BE2C (cell line): ENCODE measurements around the gene RADIL.

Experiments used
- DNase-seq: peaks from one replicate; pipeline ENCODE4 v3.0.0-alpha.2; 2020
- H3K27me3 ChIP-seq: fragments of 250-450 bp; sonication (Bioruptor Pico); 2 replicates; pipeline ENCODE4 v1.5.1; 2020; ENCODE audit warnings: mild to moderate bottlenecking
- H3K36me3 ChIP-seq: fragments of 250-450 bp; sonication (Bioruptor Pico); 2 replicates; pipeline ENCODE4 v1.5.1; 2020; ENCODE audit warnings: mild to moderate bottlenecking
- H3K4me1 ChIP-seq: fragments of 250-450 bp; sonication (Bioruptor Pico); 2 replicates; pipeline ENCODE4 v1.5.1; 2020
- H3K4me3 ChIP-seq: 2 replicates; pipeline ENCODE4 v1.5.1; 2011; ENCODE audit warnings: low read depth, low read length
- H3K9me3 ChIP-seq: fragments of 250-450 bp; sonication (Bioruptor Pico); 2 replicates; pipeline ENCODE4 v1.5.1; 2020
- TF ChIP-seq, protein P1 (sequence below): IDR thresholded peaks from 2 replicates; pipeline ENCODE4 v1.5.1; 2012; ENCODE audit warnings: mild to moderate bottlenecking, low read depth, low read length

RADIL gene

DNA sequence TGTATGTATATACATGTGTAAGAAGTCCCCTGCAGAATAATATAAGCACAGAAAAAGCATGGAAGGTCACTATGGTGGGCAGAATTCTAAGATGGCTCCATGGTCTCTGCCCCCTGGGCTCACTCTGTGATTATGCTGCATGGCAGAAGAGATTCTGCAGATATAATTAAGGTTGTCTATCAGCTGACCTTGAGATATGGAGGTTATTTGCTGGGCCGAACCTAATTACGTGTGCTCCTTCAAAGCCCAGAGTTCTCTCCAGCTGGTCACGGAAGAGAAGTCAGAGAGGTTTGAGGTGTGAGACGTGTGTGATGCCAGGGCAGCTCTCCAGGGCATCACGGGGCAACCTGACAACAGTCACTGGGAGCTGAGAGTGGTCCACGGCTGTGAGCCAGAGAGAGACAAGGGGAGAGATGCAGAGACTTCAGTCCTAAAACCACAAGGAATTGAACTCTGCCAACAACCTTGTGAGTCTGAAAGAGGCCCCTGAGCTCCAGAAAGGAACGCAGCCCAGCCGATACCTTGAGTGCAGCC lies 33.2 kb downstream of the RADIL start:
- no peaks in the 10 kb centered on the region for H3K9me3 ChIP-seq
- TF ChIP-seq, protein P1, sequence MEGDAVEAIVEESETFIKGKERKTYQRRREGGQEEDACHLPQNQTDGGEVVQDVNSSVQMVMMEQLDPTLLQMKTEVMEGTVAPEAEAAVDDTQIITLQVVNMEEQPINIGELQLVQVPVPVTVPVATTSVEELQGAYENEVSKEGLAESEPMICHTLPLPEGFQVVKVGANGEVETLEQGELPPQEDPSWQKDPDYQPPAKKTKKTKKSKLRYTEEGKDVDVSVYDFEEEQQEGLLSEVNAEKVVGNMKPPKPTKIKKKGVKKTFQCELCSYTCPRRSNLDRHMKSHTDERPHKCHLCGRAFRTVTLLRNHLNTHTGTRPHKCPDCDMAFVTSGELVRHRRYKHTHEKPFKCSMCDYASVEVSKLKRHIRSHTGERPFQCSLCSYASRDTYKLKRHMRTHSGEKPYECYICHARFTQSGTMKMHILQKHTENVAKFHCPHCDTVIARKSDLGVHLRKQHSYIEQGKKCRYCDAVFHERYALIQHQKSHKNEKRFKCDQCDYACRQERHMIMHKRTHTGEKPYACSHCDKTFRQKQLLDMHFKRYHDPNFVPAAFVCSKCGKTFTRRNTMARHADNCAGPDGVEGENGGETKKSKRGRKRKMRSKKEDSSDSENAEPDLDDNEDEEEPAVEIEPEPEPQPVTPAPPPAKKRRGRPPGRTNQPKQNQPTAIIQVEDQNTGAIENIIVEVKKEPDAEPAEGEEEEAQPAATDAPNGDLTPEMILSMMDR, result no peak
- no peaks in the 10 kb centered on the region for H3K36me3 ChIP-seq
- H3K4me1 ChIP-seq, result peaks cover 2% of the 10 kb centered on the region
- no peaks in the 10 kb centered on the region for H3K27me3 ChIP-seq
- H3K4me3 ChIP-seq, result no peak overlapping the region
- no peak for DNase-seq

DNA sequence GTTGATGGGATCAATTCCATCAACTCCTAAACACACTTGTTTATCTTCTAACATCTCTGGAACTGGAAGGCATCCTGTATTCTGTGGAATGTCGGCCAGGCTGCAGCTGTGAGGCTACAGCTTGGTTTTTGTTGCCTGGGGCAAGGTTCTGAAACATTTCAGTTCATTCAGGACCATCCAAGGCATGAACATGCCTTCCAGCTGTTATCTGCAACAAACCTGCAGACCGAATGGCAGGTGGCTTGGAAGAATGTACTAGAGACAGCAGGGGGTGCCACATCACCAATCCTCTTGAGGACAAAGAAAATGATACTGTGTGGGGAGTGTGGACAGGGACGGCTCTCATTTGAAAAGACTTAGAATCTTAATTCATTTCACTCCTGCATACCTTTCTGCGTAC lies 34.1 kb downstream of the RADIL start:
- peak; percentile 71 for DNase-seq
- H3K9me3 ChIP-seq, result no peaks in the 10 kb centered on the region
- no peak overlapping the region for H3K4me3 ChIP-seq
- peaks cover 2% of the 10 kb centered on the region for H3K4me1 ChIP-seq
- no peaks in the 10 kb centered on the region for H3K36me3 ChIP-seq
- TF ChIP-seq, protein P1, result peak; percentile 79
- no peaks in the 10 kb centered on the region for H3K27me3 ChIP-seq

DNA sequence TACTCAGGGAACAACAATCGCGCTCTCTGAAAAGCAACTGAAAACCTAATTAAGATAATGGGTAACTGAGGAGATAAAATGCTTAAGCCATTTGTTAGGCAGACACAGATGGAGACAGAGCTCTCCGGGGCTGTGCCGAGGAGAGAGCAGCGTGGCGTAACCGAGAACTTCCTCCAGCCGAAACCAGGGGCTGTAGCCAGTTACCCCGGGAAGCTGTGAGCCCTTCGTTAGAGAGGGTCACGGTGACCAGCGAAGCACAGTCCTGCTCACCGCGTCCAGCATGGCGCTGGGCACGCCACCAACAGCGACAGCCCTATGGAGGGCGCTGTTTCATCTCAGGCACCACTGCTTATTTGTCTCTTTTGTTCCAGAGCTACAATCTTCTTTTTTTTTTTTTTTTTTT lies 37.8 kb downstream of the RADIL start:
- TF ChIP-seq, protein P1, result peak; percentile 67
- Histone ChIP-seq H3K27me3 (no peaks in the 10 kb centered on the region), H3K4me1 (peaks cover 2% of the 10 kb centered on the region), H3K9me3 (no peaks in the 10 kb centered on the region), H3K4me3 (peak overlapping the region; percentile 46), H3K36me3 (no peaks in the 10 kb centered on the region)
- peak; percentile 56 for DNase-seq

DNA sequence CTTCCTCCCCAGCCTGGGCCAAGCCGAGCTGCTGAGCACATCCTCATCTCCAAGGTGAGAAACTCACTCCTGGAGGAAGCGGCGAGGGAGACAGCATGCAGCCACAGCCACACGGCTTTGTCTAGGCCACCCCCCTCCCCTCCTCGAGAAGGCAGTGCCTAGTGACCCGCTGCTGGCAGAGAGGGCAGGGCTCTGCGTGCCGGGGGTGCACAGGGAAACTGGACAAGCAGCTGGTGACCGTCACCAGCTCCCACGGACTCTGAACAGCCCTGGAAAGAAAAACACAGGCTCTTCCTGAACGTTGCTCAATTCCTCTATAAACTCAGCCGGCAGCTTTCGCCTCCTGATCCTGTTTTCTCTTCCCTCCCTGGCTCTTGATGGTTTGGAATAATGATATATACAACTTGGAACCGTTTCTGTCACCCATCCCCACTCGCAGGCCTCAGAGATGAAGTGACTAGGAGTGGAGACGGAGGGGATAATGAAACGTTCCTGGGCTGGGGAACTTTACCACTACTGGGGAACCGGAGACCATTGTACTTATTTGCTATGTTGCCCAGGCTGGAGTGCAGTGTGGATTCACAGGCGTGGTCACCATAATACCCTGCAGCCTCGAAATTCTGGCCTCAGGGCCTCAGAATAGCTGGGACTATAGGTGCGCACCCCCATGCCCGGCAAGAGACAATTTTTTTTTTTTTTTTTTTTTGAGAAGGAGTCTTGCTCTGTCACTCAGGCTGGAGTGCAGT lies 41.0 kb downstream of the RADIL start:
- Histone ChIP-seq H3K4me1 (peaks cover under 1% of the 10 kb centered on the region; the same call in 1 of the 2 replicates), H3K9me3 (no peaks in the 10 kb centered on the region), H3K36me3 (no peaks in the 10 kb centered on the region), H3K27me3 (no peaks in the 10 kb centered on the region), H3K4me3 (no peak overlapping the region)
- no peak for DNase-seq
- TF ChIP-seq, protein P1, result no peak

DNA sequence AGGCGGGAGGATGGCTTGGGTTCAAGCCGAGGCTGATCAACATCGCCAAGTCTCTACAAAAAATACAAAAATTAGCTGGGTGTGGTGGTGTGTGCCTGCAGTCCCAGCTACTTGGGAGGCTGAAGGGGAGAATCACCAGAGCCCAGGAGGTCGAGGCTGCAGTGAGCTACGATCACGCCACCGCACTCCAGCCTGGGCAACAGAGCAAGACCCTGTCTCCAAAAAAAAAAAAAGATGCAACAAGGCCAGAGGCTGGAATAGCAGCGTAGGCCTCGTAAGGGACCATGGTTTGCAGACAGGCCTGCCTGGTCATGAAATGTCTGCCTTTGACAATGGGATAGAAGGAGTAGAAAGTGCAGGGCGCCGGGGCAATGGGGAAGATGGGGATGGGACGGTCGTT lies 41.7 kb downstream of the RADIL start:
- H3K9me3 ChIP-seq, result no peaks in the 10 kb centered on the region

More for the DNA sequence above, 41.7 kb downstream of the RADIL start:
- H3K4me1 ChIP-seq, result peaks cover 3% of the 10 kb centered on the region; the same call in 1 of the 2 replicates
- no peaks in the 10 kb centered on the region for H3K27me3 ChIP-seq
- H3K36me3 ChIP-seq, result no peaks in the 10 kb centered on the region
- DNase-seq, result no peak
- TF ChIP-seq, protein P1, result no peak
- H3K4me3 ChIP-seq, result no peak overlapping the region
